BLaER1 (cell line): ENCODE data around the gene AXDND1.

Experiments used
- H3K27ac ChIP-seq: shearing (Covaris generic); formaldehyde crosslinking; 2 replicates; pipeline ENCODE4 v1.8.1; 2022
- H3K27me3 ChIP-seq: shearing (Covaris generic); formaldehyde crosslinking; 2 replicates; pipeline ENCODE4 v1.8.1; 2022
- H3K36me3 ChIP-seq: shearing (Covaris generic); formaldehyde crosslinking; 2 replicates; pipeline ENCODE4 v1.8.1; 2022
- H3K4me1 ChIP-seq: shearing (Covaris generic); formaldehyde crosslinking; 2 replicates; pipeline ENCODE4 v1.8.1; 2022
- H3K4me2 ChIP-seq: shearing (Covaris generic); formaldehyde crosslinking; 2 replicates; pipeline ENCODE4 v1.8.1; 2022
- H3K4me3 ChIP-seq: shearing (Covaris generic); formaldehyde crosslinking; 2 replicates; pipeline ENCODE4 v1.8.1; 2022
- H3K9ac ChIP-seq: shearing (Covaris generic); formaldehyde crosslinking; 2 replicates; pipeline ENCODE4 v1.8.1; 2022
- H3K9me3 ChIP-seq: shearing (Covaris generic); formaldehyde crosslinking; 2 replicates; pipeline ENCODE4 v1.8.1; 2022
- H4K20me1 ChIP-seq: shearing (Covaris generic); formaldehyde crosslinking; 2 replicates; pipeline ENCODE4 v1.8.1; 2022
- Cebpa-rat ChIP-seq: shearing (Covaris generic); IDR thresholded peaks from 2 replicates; pipeline ENCODE4 v1.8.1; 2022

The AXDND1 gene

DNA sequence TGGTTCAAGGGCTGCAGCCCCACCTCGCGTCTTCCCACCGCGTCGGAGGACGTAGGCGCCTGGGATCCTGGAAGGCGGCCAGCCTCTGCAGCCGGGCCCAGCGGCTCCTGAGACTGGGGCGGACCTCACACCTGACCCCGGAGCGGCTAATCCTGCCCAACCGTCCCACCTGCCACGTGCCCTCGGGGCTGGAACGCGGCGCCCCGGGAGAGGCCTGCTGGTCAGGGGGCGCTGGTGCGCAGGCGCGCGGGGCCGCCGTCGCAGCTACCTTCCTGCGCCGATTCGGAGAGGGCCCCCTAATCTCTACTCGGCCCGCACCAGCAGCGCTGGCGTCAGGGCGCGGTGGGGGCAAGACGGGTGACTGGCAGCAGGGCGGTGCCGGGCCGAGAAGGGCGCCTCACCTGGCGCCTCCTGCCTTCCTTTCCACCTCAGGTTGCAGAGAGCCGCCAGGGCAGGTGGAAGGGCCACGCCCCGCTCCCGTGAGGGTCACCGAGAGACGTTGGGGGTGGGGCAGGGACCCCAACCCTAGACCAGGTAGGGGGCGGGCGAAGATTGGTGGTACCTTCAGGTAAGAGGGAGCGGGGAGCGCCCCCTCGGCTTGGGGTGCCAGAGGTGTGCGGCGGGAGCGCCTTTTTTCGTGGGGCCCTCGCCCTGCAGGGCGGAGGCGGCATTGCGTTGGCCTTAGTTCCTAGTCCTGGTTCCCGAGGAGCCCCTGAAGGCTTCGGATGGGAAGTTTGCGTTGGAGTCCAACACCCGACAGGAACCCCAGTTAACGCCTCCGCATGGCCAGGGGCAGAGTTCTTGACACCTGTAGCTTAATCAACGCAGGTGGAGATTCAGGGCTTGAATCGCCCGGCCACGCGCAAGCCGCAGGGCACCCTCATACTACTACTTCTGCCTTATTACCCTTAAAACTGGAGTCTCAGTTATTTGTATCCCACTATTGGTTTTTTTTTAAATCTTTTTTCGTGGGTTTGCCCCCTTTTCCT, 226.1 kb downstream of the AXDND1 start, which contains the start of gene TDRD5:
Gene TDRD5, plus strand, starts transcription at position 241 of the 989 bp plus-strand sequence. CDS start 784 bp downstream, outside the sequence.
- Histone ChIP-seq H3K9me3 (peaks cover 11% of the 10 kb centered on the region), H3K4me1 (no peaks in the 10 kb centered on the region), H4K20me1 (no peaks in the 10 kb centered on the region), H3K4me2 (no peak within 1 kb of the TSS), H3K27me3 (no peaks in the 10 kb centered on the region), H3K9ac (no peak within 1 kb of the TSS), H3K36me3 (no peaks in the 10 kb centered on the region), H3K27ac (no peak within 1 kb of the TSS), H3K4me3 (no peak within 1 kb of the TSS)
- TF ChIP-seq Cebpa-rat = no peak

DNA sequence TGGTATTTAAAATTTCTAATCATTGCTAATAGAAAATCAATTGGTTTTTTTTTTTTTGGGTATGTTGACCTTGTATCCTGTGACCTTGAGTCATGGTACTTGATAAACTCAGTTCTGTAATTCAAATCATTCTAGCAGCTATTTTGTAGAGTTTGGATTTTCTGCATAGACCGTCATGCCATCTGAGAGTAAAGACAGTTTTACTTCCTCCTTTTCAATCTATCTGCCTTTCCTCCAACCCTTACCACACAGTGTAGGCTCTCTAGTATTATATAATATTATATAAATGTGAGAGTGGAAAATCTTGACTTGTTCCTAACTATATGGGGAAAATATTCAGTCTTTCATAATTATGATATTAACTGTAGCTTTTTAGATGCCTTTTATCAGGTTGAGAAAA, 232.9 kb downstream of the AXDND1 start:
- H3K36me3 ChIP-seq = no peaks in the 10 kb centered on the region
- 0 out of 2 replicates have a peak, but pooled peaks cover 5% of the 10 kb centered on the region for H3K9me3 ChIP-seq
- no peaks in the 10 kb centered on the region for H4K20me1 ChIP-seq
- no peaks in the 10 kb centered on the region for H3K27me3 ChIP-seq
- no peaks in the 10 kb centered on the region for H3K4me1 ChIP-seq
- no peak overlapping the region for H3K4me3 ChIP-seq
- H3K27ac ChIP-seq = no peak overlapping the region
- H3K9ac ChIP-seq = no peak overlapping the region
- TF ChIP-seq Cebpa-rat = no peak
- H3K4me2 ChIP-seq = no peak overlapping the region

DNA sequence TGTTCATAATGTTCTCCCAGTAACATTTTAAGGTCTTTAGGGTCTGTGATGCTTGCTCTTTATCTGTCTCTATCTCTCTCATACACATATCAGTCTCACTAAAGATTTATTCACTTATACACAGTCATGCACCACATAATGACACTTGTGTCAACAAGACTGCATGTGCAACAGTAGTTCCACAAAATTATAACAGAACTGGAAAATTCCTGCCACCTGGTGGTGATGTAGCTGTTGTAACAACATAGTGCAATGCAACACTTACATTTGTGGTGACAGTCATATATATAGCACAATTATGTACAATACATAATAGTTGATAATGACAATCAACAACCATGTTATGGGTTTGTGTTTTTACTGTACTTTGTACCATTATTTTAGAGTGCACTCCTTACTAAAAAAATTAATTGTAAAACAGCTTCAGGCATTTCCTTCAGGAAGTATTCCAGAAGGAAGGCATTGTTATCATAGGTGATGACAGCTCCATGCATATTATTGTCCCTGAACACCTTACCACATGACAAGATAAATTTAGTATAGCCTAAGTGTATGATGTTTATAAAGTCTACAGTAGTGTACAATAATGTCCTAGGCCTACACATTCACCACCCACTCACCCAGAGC, 234.0 kb downstream of the AXDND1 start:
- H3K9me3 ChIP-seq = 0 out of 2 replicates have a peak, but pooled peaks cover 5% of the 10 kb centered on the region
- H3K4me1 ChIP-seq = no peaks in the 10 kb centered on the region
- no peak overlapping the region for H3K27ac ChIP-seq
- H3K4me3 ChIP-seq = no peak overlapping the region
- H3K9ac ChIP-seq = no peak overlapping the region
- no peak for TF ChIP-seq Cebpa-rat
- no peaks in the 10 kb centered on the region for H3K36me3 ChIP-seq
- no peaks in the 10 kb centered on the region for H3K27me3 ChIP-seq
- no peak overlapping the region for H3K4me2 ChIP-seq
- no peaks in the 10 kb centered on the region for H4K20me1 ChIP-seq

DNA sequence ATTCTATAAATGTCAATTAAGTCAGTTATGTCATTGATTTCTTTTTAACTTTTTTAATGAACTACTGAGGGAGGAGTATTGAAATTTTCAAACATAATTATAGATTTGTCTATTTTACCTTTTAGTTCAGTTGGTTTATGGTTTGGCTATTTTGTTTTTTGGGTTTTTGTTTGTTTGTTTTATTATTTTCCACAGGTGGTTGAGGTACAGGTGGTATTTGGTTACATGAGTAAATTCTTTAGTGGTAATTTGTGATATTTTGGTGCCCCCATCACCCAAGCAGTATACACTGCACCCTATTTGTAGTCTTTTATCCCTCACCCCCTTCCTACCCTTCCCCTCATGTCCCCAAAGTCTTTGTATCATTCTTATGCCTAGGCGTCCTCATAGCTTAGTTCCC, 235.3 kb downstream of the AXDND1 start:
- H4K20me1 ChIP-seq = no peaks in the 10 kb centered on the region

More for the DNA sequence above, 235.3 kb downstream of the AXDND1 start:
- Histone ChIP-seq H3K27ac (no peak overlapping the region), H3K27me3 (no peaks in the 10 kb centered on the region), H3K9me3 (0 out of 2 replicates have a peak, but pooled peaks cover 5% of the 10 kb centered on the region), H3K4me2 (no peak overlapping the region), H3K9ac (no peak overlapping the region), H3K4me1 (no peaks in the 10 kb centered on the region), H3K4me3 (no peak overlapping the region), H3K36me3 (no peaks in the 10 kb centered on the region)
- TF ChIP-seq Cebpa-rat = no peak
